Measurements from ENCODE around the gene PTK6.
A peak's percentile ranks its signal among the peaks of the same experiment; 100 is the strongest.
"Not testable (repeated sequence)": the region's sequence is repeated elsewhere in the genome, so short reads cannot be mapped to it uniquely, and the experiment has no call there.

The PTK6 gene

GRCh38 chr20:63536997-63537524, at the start of gene PTK6:
Gene PTK6, minus strand, starts transcription at chr20:63537376. Its CDS starts 62 bp downstream, at chr20:63537314.
- DNase-seq, result no peak

- DNase-seq, result no peak
Measured at GRCh38 chr20:63586797-63587196, 49.6 kb upstream of the PTK6 start.

GRCh38 chr20:63585616-63586565, 48.7 kb upstream of the PTK6 start:
- DNase-seq, result no peak

GRCh38 chr20:63582382-63583063, 45.3 kb upstream of the PTK6 start:
- DNase-seq, result no peak

- peak; percentile 33 for DNase-seq
Measured at GRCh38 chr20:63580796-63581461, 43.8 kb upstream of the PTK6 start.

GRCh38 chr20:63579017-63579694, 42.0 kb upstream of the PTK6 start:
- no peak for DNase-seq

- DNase-seq, result no peak
Measured at GRCh38 chr20:63578224-63579016, 41.2 kb upstream of the PTK6 start.

GRCh38 chr20:63577317-63577894, 40.2 kb upstream of the PTK6 start:
- no peak for DNase-seq

GRCh38 chr20:63576311-63576710, 39.1 kb upstream of the PTK6 start:
- no peak for DNase-seq

- DNase-seq, result no peak
Measured at GRCh38 chr20:63574829-63575743, 37.9 kb upstream of the PTK6 start.

GRCh38 chr20:63574156-63574828, 37.1 kb upstream of the PTK6 start, which contains the start of gene HELZ2:
Gene HELZ2, minus strand, starts transcription at chr20:63574239. Its CDS starts 1,854 bp downstream, at chr20:63572385.
- DNase-seq, result peak; percentile 72

- DNase-seq, result no peak
Measured at GRCh38 chr20:63573647-63574131, 36.5 kb upstream of the PTK6 start.

GRCh38 chr20:63572788-63573646, 35.8 kb upstream of the PTK6 start:
- DNase-seq, result no peak

GRCh38 chr20:63572071-63572787, 35.1 kb upstream of the PTK6 start:
- no peak for DNase-seq

GRCh38 chr20:63571087-63571478, 33.9 kb upstream of the PTK6 start:
- DNase-seq, result not testable (repeated sequence)

- no peak for DNase-seq
Measured at GRCh38 chr20:63570281-63571086, 33.3 kb upstream of the PTK6 start.
